Measurements from ENCODE around the gene MPND. TPM values are rescaled to one million over a fixed set of nuclear protein-coding genes. Genes with fewer than 3 reads are reported as not detected.

The MPND gene
- total RNA-seq, 2 donors from 2014 or later: 12.5 to 18.2 TPM

DNA sequence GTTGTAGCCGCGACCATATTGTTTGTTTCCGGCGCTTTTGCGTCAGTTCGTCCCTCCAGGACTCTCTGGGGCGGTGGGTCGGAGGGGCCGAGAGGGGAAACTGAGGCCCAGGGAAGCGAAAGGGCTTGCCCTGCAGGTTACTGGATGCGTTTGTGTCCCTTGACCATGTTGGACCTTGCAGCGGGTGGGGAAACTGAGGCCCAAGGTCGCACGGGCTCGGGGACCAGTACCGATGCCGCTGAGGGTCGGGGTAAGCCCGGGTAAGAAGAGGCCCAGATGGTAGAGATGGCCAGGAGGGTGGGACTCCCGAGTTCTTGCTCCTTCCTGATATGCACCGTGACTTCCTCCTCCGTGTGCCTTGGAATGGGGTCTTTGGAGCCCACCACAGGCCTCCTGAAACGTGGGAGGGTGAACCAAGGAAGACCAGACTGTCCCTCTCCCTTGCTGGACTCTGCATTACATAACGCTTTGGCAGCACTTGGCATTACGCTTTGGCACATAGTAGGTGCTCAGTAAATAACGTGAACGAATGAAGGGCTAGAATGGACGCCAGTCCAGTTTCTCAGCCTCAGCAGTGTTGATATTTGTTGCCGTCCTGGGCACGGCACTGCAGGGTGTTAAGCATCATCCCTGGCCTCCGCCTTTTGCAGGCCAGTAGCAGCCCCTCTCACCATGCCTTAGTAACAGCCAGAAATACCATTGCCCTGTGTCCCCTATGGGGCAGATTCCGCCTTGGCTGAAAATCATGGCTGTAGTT is 59.8 kb downstream of the MPND start:
- H3K27me3 ChIP-seq (replicated peaks; ENCODE audit: insufficient read depth): no peaks in the 10 kb centered on the region
- H3K27ac ChIP-seq: peak overlapping the region; percentile 97
- H3K4me1 ChIP-seq (replicated peaks): peaks cover 17% of the 10 kb centered on the region
- H3K9me3 ChIP-seq: no peaks in the 10 kb centered on the region
- TF ChIP-seq POLR2AphosphoS5 (IDR thresholded peaks at IDR 0.05): no peak
- TF ChIP-seq POLR2A (IDR thresholded peaks at IDR 0.05): no peak
- TF ChIP-seq, protein P1, sequence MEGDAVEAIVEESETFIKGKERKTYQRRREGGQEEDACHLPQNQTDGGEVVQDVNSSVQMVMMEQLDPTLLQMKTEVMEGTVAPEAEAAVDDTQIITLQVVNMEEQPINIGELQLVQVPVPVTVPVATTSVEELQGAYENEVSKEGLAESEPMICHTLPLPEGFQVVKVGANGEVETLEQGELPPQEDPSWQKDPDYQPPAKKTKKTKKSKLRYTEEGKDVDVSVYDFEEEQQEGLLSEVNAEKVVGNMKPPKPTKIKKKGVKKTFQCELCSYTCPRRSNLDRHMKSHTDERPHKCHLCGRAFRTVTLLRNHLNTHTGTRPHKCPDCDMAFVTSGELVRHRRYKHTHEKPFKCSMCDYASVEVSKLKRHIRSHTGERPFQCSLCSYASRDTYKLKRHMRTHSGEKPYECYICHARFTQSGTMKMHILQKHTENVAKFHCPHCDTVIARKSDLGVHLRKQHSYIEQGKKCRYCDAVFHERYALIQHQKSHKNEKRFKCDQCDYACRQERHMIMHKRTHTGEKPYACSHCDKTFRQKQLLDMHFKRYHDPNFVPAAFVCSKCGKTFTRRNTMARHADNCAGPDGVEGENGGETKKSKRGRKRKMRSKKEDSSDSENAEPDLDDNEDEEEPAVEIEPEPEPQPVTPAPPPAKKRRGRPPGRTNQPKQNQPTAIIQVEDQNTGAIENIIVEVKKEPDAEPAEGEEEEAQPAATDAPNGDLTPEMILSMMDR (IDR thresholded peaks at IDR 0.05): no peak
- H3K36me3 ChIP-seq: no peaks in the 10 kb centered on the region
- DNase-seq (ENCODE audit: low spot score): no peak
- H3K4me3 ChIP-seq: peak overlapping the region; percentile 72 to 96
- 7% methylated on average over 32 of the region's 32 CpGs for WGBS
- intact Hi-C loops (cut with DNase I): loop anchor here (5.0 to 10.0 kb wide), 3 partner anchors 54 to 138 kb away; partner anchors contain the start of genes MPND and UBXN6

- intact Hi-C loops (cut with DNase I): loop anchor here (10.0 kb wide), 1 partner anchor 141 kb away; no protein-coding TSS in a partner anchor
- WGBS: 62% methylated on average over 8 of the region's 8 CpGs
- DNase-seq (ENCODE audit: low spot score): no peak
Measured at GRCh38 chr19:4405977-4406376, 62.6 kb downstream of the MPND start.

DNA sequence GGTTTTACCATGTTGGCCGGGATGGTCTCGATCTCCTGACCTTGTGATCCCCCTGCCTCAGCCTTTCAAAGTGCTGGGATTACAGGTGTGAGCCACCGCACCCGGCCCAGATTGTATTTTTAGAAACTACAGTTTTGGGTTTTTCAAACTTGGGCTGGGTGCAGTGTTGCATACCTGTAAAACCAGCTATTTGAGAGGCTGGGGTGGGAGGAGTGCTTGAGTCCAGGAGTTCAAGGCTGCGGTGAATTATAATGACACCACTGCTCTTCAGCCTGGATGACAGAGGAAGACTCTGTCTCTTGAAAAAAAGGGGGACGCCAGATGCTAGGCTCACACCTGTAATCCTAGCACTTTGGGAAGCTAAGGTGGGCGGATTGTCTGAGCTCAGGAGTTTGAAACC is 63.3 kb downstream of the MPND start:
- TF ChIP-seq POLR2AphosphoS5 (IDR thresholded peaks at IDR 0.05) (no peak), POLR2A (IDR thresholded peaks at IDR 0.05) (no peak)
- TF ChIP-seq, protein P1 (IDR thresholded peaks at IDR 0.05): no peak
- peak overlapping the region; percentile 16 to 59 for H3K27ac ChIP-seq
- no peaks in the 10 kb centered on the region for H3K27me3 ChIP-seq (replicated peaks; ENCODE audit: insufficient read depth)
- intact Hi-C loops (cut with DNase I): loop anchor here (10.0 kb wide), 1 partner anchor 142 kb away; no protein-coding TSS in a partner anchor
- peaks cover 3% of the 10 kb centered on the region for H3K4me1 ChIP-seq (replicated peaks)
- no peak overlapping the region for H3K4me3 ChIP-seq
- H3K9me3 ChIP-seq: no peaks in the 10 kb centered on the region
- WGBS: 93% methylated on average over 7 of the region's 7 CpGs
- DNase-seq (ENCODE audit: low spot score): no peak
- H3K36me3 ChIP-seq: no peaks in the 10 kb centered on the region

More at GRCh38 chr19:4405977-4406376, 62.6 kb downstream of the MPND start:
- H3K27me3 ChIP-seq (replicated peaks; ENCODE audit: insufficient read depth): no peaks in the 10 kb centered on the region
- no peak overlapping the region for H3K4me3 ChIP-seq
- H3K9me3 ChIP-seq: no peaks in the 10 kb centered on the region
- H3K4me1 ChIP-seq (replicated peaks): peaks cover 9% of the 10 kb centered on the region
- peak overlapping the region in 1 of 2 donors; percentile 59 for H3K27ac ChIP-seq
- no peaks in the 10 kb centered on the region for H3K36me3 ChIP-seq
- TF ChIP-seq POLR2A (IDR thresholded peaks at IDR 0.05) (no peak), POLR2AphosphoS5 (IDR thresholded peaks at IDR 0.05) (no peak)
- TF ChIP-seq, protein P1 (IDR thresholded peaks at IDR 0.05): no peak

DNA sequence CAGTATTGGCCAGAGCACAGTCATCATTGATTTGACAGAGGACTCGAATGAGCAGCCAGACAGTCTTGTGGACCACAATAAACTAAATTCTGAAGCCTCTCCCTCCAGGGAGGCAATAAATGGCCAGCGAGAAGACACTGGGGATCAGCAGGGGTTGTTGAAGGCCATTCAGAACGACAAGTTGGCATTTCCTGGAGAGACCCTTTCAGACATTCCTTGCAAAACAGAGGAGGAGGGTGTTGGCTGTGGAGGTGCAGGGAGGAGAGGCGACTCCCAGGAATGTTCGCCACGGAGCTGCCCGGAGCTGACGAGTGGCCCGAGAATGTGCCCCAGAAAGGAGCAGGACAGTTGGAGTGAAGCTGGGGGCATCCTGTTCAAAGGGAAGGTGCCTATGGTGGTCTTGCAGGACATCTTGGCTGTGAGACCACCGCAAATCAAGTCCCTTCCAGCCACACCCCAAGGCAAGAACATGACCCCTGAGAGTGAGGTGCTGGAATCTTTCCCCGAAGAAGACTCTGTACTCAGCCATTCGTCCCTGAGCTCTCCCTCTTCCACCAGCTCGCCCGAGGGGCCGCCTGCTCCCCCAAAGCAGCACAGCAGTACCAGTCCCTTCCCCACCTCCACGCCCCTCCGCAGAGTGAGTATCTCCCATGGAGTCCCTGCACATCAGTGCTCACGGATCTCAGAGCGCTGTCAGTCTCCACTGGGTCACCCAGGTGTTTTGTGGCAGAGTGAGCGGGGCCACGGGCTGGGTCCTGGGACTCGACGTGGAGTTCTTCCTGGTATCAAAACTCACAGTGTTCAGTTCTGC is 66.0 kb downstream of the MPND start:
- TF ChIP-seq POLR2A (IDR thresholded peaks at IDR 0.05): no peak
- no peak for TF ChIP-seq POLR2AphosphoS5 (IDR thresholded peaks at IDR 0.05)
- TF ChIP-seq, protein P1 (IDR thresholded peaks at IDR 0.05): no peak
- H3K27ac ChIP-seq: no peak overlapping the region
- H3K4me3 ChIP-seq: no peak overlapping the region
- 93% methylated on average over 23 of the region's 23 CpGs for WGBS
- H3K36me3 ChIP-seq: no peaks in the 10 kb centered on the region
- no peaks in the 10 kb centered on the region for H3K9me3 ChIP-seq
- H3K27me3 ChIP-seq (replicated peaks; ENCODE audit: insufficient read depth): no peaks in the 10 kb centered on the region
- no peak for DNase-seq (ENCODE audit: low spot score)
- H3K4me1 ChIP-seq (replicated peaks): no peaks in the 10 kb centered on the region
- intact Hi-C loops (cut with DNase I): loop anchor here (10.0 kb wide), 1 partner anchor 145 kb away; no protein-coding TSS in a partner anchor

Other genes starting within 250 kb of the MPND start
- 100 to 1,000 TPM; 104 to 145 TPM for gene MAP2K2, start 219.4 kb upstream of the MPND start, total RNA-seq
- not detected for gene CREB3L3, start 189.9 kb upstream of the MPND start, total RNA-seq
- gene SIRT6, start 161.0 kb upstream of the MPND start, total RNA-seq: 10 to 100 TPM; 23.5 to 37.3 TPM
- gene ANKRD24, start 160.9 kb upstream of the MPND start, total RNA-seq: 10 to 100 TPM in 1 of 2 donors, 1 to 10 TPM in 1; 3.6 to 12.0 TPM
- 1 to 10 TPM; 3.0 to 5.7 TPM for gene EBI3, start 114.0 kb upstream of the MPND start, total RNA-seq
- gene YJU2, start 96.5 kb upstream of the MPND start, total RNA-seq: 10 to 100 TPM; 30.3 to 45.9 TPM
- 10 to 100 TPM in 1 of 2 donors, under 1 TPM in 1; 0.62 to 18.0 TPM for gene SHD, start 64.3 kb upstream of the MPND start, total RNA-seq
- not detected for gene TMIGD2, start 41.2 kb upstream of the MPND start, total RNA-seq
- gene FSD1, start 39.0 kb upstream of the MPND start, total RNA-seq: 1 to 10 TPM in 1 of 2 donors, not detected in 1; 6.4 TPM
- gene STAP2, start 4.7 kb upstream of the MPND start, total RNA-seq: 100 to 1,000 TPM in 1 of 2 donors, 10 to 100 TPM in 1; 47.9 to 107 TPM
- gene SH3GL1, start 57.0 kb downstream of the MPND start, total RNA-seq: 10 to 100 TPM; 35.4 to 54.7 TPM
- gene CHAF1A, start 59.1 kb downstream of the MPND start, total RNA-seq: 10 to 100 TPM; 13.0 to 18.1 TPM
- 100 to 1,000 TPM in 1 of 2 donors, 10 to 100 TPM in 1; 82.7 to 199 TPM for gene UBXN6, start 114.2 kb downstream of the MPND start, total RNA-seq
- gene HDGFL2, start 128.7 kb downstream of the MPND start, total RNA-seq: 10 to 100 TPM; 40.8 to 61.8 TPM
- 10 to 100 TPM in 1 of 2 donors, 1 to 10 TPM in 1; 8.2 to 13.9 TPM for gene PLIN4, start 174.9 kb downstream of the MPND start, total RNA-seq
- 10 to 100 TPM; 23.2 to 26.8 TPM for gene PLIN5, start 191.7 kb downstream of the MPND start, total RNA-seq
- 1 to 10 TPM; 2.5 to 3.6 TPM for gene LRG1, start 196.5 kb downstream of the MPND start, total RNA-seq
- 1 to 10 TPM; 4.3 to 7.8 TPM for gene SEMA6B, start 216.1 kb downstream of the MPND start, total RNA-seq